ENCODE data around the gene PRG2.
"Not testable (repeated sequence)": the region's sequence is repeated elsewhere in the genome, so short reads cannot be mapped to it uniquely, and the experiment has no call there.

The PRG2 gene

DNA sequence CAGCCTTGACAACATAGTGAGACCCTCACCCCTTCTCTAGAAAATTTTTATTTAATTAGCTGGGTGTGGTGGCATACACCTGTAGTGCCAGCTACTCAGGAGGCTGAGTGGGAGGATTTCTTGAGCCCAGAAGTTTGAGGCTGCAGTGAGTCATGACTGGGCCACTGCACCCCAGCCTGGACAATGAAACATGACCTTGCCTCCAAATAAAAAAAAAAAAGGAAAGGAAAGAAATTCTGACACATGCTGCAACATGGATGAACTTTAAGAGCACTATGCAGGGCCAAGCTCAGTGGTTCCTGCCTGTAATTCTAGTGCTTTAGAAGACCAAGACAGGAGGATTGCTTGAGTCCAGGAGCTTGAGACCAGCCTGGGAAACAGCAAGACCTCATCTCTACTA, 27.7 kb upstream of the PRG2 start:
- no peak for DNase-seq

DNA sequence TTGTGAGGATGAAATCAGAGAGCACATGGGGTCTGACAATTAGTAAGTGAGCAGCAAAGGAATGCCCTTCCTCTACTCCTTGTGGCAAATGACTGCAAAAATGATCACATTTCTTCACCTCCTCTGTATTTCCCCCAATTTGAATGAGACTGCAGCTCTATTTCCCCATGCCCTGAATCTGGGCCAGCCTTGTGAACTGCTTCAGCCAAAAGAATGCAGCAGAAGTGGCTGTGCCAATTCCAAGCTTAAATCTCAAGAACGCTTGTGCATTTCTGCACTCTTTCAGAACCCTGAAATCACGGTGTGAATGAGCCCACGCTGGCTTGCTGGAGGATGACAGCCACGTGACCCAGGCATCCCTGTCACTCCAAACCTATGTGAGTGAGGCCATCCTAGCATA, 26.6 kb upstream of the PRG2 start:
- no peak for DNase-seq

DNA sequence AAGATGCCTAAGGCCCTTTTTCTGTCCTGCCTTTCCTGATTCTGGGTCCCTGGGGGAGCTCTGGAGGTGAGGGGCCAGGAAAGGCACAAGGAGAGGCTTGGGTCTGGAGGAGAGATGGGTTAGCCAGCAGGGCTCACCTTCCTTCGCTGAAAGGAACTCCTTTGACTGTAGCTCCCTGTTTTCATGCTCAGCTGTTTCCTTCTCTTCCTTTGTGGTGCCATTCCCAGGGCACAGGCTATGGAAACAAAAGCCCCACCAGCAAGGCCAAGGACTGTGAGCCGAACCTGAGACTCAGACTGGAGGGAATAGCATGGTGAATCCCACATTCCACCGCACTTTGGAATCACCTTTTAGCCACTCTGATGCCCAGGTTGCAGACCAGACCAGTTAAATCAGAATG, 26.0 kb upstream of the PRG2 start:
- DNase-seq, result no peak

DNA sequence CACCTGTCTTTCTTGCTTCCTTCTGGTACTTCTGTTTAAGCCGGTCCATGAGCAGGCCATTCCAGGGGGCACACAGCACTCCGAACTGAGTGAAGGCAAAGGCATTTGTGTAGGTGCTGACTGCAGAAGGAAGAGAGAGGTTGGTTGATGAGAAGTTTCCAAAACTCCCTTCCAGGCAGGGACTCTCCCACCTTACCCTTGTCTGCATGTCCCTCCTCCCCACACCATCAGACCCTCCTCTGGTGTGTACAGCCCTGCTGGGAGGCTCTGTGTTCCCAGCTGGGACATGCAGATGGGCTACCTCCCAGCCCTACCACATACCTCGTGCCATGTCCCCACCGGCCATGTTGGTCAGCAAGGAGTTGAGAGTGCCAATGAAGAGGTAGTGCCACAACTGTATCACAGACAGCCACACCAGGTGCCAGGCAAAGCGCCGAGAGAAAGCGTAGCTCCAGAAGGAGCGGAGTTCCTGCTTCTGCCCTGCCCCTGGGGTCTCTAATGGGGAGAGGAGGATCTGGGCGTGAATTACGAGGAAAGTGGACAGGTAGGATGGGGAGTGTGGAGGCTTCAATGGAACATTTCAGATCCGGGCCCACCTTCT, 24.3 kb upstream of the PRG2 start:
- no peak for DNase-seq

DNA sequence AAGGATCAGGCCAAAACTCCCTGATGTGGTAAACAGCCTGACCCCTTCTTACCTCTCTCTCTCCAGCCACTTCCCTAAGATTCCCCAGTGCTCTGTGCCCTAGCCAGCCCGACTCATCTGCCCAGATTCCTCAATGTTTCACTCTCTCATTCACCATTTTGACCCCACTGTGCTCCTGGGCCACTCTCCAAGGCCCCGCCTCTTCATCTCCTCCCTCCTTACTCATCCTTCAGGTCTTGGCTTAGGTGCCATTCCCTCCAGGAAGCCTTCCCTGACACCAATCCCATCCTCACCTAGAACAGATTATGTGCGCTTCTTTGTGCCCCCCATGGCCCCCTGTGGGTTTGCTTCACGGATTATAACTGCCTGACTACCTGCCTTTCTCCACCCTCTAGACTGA, 23.2 kb upstream of the PRG2 start:
- DNase-seq, result no peak

DNA sequence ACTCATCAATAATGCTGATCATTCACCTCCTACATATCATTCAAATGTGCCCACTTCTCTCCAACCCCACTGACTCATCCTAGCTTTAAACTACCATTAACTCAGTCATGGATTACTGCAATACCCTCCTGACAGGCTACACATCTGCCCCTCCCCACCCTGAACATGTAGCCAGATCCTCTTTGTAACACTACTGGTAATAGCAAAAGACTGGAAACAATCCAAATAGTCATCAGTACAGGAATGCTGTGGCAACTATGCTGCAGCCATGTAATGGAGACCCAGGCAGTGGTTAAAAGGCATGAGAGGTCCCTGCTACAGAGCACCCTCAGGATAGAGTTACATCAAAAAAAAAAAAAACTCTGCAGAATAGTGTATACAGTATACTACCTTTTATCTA, 19.8 kb upstream of the PRG2 start:
- no peak for DNase-seq

DNA sequence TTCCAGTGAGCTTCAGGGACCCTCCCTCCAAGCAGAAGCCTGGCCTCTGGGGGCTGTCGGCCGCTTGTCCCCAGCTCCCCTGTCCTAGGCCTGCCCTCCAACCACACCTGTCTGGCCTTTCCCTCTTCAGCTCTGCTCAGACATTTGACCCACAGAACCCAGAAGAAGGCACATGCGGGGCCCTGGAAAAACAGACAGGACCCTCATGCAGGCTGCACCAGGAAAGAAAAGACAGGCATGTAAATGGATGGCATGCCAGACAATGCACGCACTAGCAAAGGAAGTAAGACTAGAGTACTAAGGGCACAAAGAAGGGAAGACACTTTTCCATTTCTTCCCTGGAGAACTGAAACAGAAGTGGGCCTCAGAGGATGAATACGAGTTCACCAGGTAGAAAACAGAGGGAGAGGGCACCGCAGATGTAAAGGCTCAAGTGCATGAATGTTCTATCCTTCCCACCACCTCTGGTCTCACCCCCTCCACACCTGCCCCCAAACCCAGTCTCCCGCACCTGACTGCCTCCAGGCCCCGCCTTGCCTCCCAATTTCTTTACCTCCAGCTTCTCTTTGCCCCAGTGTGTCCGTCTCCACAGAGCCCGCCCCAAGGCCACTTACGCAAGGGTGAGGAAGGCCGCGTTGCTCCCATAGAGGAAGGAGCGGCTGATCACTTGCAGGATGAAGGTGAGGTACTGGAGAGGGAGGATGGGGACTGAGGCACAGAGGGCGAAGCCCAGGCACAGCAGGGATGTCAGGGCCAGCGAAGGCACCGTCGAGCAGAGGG, 19.1 kb upstream of the PRG2 start:
- DNase-seq, result no peak

DNA sequence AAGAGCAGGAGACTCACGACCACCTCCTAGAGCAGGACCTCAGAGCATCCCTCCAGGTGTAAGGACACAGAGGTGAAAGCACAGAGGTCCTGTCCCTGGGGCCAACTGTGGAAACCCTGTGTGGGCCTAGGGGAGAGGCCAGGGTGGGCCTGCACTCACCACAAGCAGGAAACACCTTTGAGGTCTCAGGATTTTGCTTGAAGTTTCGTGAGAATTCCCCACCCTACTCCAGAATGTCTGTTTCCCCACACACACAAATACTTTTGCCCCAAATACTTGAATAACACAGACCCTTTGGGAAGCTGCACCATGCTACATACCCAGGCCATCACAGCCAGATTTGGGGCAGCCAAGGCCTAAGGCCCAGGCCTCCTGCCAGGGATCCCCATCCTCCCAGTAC, 18.3 kb upstream of the PRG2 start:
- no peak for DNase-seq

DNA sequence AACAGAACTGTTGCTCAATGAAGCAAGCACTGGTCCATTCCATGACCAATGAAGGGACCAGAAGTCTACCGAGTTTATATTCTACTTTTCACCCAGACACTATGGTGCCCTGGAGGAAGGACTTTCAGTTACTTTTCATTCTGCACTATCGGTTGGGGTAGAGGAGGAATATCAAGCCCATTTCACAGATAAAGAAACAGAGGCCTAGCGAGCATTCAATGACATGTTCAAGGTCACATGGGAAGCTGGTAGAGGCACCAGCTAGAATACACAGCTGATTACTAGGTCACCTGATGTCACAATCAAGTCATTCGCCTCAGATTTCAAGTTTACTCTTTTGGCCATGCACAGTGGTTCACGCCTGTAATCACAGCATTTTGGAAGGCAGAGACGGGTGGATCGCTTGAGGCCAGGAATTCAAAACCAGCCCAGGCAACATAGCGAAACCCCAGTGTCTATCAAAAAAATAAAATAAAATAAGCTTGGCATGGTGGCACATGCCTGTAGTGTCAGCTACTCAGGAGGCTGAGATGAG, 17.6 kb upstream of the PRG2 start:
- no peak for DNase-seq

DNA sequence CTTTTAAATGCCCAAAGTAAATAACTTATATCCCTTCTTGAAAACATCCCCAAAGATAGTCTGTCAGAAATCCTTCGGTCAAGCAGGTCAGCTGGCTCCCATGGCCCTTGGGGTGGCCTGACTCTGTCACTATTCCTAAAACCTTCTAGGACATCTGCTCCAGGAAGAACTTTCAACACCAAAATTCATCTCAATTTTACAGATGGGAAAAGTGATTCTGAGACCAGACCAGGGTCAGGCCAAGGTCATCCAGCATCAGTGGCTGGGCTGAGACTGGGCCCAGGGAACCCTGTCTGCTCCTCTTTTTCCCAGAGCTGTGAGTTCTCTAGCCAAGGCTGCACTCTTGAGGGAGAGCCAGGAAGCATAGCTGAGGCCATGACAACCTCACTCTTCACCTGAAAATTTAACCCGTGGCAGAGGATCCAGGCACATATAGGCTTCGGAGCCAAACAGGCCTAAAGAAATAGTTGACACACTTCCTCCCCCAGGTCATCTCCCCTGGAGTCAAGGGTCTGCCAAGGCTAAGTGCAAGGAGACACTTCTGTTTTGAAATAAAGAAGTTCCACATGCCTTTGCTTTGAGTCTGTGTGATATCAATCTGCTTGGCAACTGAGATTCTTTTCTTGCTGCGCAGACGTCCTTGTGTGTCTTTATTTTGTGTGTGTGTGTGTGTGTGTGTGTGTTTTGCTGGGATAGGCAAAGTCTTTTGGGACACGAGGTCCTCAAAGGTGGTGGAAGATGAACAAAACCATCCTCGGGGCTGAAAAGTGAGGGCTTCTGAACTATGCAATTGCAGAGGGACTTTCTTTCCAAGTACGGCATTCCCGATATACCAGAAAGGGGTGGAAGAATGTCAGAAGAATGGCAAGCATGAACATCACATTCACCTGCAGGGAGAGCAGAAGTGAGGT, 16.8 kb upstream of the PRG2 start:
- no peak for DNase-seq

DNA sequence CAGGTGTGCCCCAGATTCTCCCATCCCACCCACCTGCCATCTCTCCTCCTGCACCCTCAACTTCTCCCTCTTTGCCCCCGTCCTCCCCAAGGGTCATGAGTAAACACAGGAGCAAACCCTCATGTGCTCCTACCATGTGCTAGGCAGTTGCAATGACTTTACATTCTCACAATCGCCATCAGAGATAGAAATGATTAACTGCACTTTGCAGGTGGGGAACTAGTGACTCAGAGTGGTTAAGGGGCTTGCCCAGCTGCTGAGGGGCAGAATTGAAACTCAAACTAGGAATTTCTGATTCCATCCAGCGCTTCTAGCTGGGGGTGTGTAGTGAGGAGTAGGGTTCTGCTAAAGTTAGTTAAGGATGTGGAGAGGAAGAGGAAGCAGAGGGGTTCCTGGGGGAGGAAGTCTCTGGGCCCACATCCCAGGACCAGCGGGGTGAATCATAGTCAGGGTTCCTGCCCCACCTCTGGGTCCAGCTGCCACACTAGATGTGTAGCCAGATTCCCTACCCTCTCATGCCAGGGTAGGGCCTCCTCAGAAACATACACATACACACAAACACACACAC, 16.0 kb upstream of the PRG2 start:
- DNase-seq, result no peak

DNA sequence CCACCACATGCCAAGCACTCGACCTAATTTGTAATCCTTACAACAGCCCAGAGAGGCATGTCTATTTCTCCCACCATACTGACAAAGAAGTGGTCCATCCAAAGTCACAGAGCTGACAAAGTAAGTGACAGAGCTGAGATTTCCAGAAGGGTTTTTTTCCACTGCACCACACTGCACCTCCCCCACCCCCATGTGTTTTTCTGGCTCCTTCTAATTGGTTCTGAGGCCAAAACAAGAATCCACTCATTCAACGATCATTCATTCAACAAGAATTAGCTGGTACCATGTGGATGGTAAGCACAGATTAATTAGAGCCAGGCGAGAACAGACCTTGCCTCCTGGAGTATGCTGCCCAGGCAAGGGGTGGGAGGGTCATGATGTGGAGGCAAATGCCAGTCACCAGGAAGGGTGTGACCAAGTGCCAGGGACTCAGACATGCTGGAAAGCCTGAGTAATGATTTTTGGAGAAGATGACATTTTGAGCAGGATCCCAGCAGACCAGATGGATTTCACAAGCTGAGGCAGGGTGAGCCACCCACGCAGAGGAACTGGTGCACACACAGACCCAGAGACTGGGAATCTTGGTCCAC, 14.9 kb upstream of the PRG2 start:
- DNase-seq, result no peak

DNA sequence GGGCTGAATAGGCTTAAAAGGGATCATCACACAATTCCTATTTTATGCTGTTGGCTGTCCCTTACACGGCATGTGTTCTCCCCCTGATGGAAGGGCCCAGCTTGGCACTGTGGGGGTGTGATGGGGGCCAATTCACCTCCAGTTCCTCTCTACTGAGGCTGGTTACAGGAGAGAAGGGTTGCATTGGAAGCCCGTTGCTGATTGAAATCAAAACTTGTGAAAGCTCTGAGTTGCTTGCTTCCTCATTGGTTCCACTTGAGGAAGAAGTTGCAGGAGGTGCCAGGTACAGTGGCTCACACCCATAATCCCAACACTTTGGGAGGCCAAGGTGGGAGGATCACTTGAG, 13.3 kb upstream of the PRG2 start:
- DNase-seq, result no peak

DNA sequence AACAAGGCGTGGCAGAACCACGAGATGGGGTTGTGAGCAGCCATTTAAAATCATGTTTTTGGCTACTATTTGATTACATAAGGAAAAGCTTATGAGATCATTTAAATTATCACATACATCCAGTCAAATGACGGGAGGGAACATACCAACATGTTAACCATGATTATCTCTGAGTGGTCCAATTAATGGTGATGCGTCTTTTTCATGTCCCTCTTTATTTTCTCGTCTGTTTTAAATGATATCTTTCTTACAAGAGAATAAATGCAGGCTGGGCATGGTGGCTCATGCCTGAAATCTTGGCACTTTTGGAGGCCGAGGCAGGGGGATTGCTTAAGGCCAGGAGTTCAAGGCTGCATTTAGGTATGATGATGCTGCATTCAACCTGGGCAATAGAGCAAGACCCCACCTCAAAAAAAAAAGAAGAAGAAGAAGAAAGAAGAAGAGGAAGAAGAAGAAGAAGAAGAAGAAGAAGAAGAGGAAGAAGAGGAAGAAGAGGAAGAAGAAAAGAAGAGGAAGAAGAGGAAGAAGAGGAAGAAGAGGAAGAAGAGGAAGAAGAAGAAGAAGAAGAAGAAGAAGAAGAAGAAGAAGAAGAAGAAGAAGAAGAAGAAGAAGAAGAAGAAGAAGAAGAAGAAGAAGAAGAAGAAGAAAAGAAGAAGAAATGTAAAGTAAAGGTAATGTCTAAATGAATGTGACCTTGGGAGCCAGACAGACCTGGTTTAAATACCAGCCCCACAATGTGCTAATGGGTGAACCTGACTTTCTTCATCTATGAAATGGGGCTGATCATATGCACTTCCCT, 12.8 kb upstream of the PRG2 start:
- not testable (repeated sequence) for DNase-seq

DNA sequence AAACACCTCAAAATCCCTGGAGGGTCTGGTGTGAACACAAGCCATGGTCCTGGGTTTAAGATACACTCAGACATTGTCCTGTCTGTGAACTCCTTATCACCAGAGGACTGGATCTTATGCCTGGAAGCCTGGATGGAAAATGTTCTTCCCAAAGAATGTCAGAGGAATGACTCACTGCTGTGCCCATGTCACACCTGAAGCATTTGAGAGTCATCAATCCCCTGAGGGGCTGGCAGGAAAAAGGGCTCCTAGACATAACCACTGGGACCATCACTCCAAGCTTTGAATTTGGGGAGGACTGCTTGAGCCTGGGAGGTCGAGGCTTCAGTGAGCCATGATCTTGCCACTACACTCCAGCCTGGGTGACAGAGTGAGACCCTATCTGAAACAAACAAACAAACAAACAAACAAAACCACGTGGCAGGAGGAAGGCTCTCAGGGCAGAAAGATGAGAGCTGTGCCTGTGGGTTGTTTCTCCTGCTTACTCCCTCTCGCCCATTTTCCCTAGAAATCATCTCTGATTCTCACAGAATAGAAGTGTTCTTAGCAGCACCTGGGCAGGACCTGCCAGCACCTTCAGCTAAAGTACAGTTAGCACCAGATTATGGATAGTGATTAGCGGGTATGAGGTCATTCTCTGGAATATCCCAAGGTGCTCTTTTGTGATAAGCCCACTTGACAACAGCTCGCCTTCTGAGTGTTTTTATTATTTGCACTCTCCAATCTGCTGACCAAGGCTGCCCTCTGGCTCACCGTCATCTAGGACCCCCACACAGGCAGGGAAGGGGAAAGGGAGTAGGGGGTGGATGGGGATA, 11.9 kb upstream of the PRG2 start:
- no peak for DNase-seq

DNA sequence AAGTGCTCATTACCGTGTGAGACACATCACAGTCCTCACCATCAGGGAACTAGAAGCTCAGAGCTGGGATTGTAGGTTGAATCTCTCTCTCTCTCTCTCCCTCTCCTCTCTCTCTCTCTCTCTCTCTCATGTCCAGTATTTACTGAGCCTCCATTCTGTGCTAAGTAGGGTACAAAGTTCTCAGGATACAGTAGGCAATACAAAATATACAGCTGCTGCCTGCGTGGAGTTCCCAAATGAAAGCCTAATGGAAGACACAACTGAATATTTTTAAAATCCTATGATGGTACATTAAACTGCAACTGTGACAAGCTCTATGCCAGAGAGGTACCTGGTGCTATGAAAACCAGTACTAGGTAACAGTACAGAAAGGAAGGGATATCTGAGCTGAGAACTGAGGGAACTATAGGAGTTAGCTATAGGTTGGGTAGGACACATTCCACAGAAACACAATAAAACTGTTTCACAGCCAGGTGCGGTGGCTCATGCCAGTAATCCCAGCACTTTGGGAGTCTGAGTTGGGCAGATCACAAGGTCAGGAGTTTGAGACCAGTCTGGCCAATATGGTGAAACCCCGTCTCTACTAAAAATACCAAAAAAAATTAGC, 9.6 kb upstream of the PRG2 start:
- no peak for DNase-seq

DNA sequence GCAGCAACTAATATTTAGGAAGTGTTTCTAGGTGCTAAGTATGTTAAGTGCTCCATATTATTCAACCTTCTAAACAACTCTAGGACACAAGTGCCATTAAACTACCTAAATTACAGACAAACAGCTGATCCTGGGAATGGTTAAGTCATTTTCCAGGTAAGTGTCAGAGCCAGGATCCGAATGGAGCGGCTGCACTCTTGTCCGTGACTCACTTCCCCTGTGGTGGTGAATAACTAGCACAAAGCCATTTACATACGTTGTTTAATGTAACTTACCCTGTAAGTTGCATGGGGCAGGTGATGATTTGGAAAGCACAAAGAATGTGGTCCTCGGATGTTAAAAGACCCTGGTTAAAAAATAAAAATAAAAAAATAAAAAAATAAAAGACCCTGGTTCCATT, 8.8 kb upstream of the PRG2 start:
- no peak for DNase-seq

DNA sequence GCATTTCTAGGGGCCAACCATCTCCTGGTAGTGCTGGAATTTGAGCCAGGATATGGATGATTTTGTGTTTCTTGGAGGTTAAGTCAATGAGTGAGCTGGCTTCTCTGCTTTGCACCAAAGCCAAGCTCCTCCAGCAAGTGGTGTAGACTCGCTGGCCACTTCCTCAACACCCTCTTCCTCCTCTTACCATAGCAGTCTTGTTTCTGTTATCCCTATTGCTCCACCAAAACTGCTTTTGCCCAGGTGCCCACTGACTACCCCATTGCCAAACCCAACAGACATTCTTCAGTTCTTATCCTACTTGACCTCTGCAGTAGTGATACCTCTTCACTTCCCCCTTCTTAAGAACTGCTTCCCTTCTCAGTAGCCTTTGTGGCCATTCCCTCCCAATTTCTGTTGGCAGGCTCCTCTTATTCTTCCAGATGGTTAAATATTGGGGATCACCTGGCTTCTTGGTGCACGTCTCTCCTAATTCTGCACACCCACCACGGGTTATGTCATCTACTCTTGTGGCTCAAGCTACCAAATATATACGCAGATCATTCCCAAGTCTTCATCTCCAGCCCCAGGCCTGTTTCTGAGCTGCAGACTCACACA, 7.0 kb upstream of the PRG2 start:
- DNase-seq, result no peak

DNA sequence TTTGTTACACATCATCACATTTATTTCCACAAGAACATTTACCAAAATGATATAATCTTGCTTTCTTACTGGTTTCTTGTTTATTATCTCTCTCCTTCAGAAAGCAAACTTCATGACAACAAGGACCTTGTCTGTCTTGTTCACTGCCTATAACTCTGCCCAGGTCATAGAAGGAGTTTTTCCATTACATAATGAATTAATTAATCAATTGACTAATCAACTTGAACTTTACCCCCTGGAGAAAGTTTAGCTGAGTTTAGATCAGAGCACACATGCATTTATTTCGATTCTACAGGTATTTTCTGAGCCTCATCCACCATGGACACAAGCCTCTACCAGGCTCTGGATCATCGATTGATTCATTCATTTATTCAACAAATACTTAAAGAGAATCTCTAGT, 6.3 kb upstream of the PRG2 start:
- DNase-seq, result no peak

DNA sequence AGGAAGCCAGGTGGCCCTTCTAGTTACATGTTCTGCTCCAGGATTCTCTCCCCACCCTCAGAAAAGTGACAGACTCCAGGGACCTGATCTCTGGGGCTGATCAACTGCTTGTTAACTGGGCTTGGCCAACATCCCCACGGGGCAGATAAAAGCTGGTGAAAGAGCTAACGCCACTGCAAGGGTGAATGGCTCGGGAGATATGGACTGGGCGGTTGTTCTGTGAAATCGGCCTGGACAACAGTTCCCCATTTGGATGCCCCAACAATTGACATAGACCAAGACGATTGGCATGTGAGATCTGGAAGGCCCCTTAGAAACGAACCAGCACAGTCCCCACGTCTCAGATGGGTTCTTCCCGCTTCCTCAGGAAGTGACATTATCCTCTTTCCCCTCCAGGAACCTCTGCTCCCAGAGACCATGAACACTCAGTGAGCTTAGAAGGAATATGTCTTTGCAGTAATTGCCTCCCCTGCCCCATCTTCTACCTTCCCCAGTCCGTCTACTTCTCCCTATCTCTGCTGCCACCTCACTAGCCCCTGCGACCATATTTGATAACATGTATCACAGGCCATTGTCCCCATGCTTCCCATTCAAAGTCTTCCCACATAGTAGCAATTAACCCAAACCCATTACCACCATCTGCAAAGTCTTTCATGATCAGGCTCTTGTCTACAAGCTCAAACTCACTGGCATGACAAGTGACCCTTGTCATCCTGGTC, 5.6 kb upstream of the PRG2 start:
- DNase-seq, result no peak

All from cerebellar nuclear complex (tissue), 1 donor.